Measurements from ENCODE around the gene SF3A2. TPM values are rescaled to one million over a fixed set of nuclear protein-coding genes. Genes with fewer than 3 reads are reported as not detected.

The SF3A2 gene
- total RNA-seq, 2 donors from 2014 or later: 99.5 to 119 TPM

DNA sequence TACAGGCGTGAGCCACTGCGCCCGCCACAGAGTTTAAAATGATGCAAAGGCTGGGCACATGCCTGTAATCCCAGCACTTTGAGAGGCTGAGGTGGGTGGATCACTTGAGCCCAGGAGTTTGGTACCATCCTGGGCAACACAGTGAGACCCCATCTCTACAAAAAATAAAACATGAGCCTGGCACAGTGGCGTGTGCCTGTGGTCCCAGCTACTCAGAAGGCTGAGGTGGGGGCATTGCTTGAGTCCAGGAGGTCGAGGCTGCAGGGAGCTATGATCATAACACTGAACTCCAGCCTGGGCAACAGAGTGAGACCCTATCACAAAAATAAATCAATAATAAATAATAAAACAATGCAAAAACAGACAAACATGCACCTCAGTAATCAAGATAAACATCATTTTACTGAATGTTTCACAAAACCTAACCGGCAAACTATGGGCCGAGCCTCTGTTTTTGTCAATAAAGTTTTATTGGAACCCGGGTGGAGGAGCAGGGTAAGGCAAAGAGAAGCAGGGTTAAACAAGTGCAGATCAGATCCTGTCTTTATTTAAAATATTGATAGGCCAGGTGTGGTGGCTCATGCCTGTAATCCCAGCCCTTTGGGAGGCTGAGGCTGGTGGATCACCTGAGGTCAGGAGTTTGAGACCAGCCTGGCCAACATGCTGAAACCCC is 47.3 kb downstream of the SF3A2 start:
- no peaks in the 10 kb centered on the region for H3K27me3 Mint-ChIP-seq
- no peaks in the 10 kb centered on the region for H3K9me3 Mint-ChIP-seq
- peaks cover 6% of the 10 kb centered on the region for H3K4me1 Mint-ChIP-seq
- no peak overlapping the region for H3K4me3 Mint-ChIP-seq
- no peaks in the 10 kb centered on the region for H3K36me3 Mint-ChIP-seq (ENCODE audit: low read depth)
- no peak for ATAC-seq (replicated peaks)
- H3K27ac Mint-ChIP-seq: no peak overlapping the region

DNA sequence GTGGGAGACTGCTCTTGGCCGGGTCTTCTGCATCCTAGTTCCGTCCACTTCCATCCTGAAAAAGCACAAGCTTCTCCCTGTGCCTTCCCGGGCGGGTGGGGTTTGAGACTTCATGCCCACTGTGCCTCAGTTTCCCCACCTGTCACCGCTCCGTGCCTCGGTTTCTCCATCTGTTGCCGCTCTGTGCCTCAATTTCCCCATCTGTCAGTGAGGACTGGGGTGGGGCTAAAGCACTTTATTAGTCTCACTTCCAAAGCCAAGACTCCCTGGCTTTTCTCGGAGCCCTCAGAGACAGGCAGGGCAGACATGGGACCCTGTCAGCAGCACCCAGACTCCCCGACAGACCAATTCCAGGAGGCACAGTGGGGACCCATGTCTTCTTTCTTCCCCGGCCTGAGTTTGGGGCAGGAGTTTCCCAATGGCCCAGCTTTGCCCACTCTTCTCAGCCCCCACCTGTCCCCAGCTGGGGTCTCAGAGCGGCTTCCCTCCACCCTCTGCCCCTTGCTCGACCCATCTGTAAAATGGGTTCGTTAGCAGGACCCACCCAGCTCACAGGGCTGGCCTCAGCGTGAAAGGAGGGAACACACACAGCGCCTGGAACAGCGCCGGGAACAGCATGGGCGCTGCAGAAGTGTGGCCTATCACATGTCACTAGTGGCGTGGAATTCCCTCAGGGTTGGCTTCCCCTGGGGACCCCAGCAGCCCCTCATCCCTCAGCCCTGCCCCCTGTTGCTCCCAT is 49.9 kb downstream of the SF3A2 start:
- ATAC-seq (replicated peaks): no peak
- Mint-ChIP-seq H3K4me3 (no peak overlapping the region), H3K4me1 (peaks cover 12% of the 10 kb centered on the region), H3K36me3 (ENCODE audit: low read depth) (no peaks in the 10 kb centered on the region), H3K27me3 (no peaks in the 10 kb centered on the region), H3K27ac (no peak overlapping the region), H3K9me3 (no peaks in the 10 kb centered on the region)

DNA sequence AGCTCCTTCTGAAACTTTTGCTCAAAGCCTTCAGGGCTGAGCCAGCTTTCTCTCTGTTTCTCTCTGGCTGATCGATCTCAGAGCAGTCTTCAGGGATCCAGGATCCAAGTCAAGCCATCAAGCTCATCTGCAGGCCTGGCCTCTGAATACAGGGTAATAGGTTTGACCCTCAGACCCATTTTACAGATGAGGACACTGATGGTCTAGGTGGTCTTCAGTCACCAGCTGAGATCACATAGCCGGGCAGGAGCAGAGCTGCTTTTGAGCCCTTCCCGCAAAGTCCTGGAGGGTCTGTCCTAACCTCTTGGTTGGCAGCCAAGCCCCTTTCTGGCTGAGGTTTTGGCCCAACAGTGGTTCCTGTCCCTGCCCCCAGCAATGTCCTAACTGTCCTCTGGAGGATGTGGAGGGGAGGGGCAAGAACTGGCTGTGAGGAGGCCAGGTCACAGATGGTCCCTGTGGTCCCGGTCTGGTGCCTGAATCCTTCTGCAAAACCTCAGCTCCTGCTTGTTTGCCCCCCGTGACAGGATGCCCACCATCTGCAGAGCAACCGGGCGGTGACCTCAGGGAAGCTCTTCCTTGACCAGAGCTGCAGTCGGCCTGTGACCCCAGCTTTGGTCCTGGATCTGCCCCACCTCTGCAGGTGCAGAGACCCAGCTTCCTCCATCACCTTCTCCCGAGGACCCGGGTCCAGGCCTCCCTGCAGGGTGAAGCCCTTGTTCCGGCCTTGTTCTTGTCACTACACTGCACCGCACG is 51.1 kb downstream of the SF3A2 start:
- no peak for ATAC-seq (replicated peaks)
- Mint-ChIP-seq H3K36me3 (ENCODE audit: low read depth) (no peaks in the 10 kb centered on the region), H3K4me3 (peak overlapping the region; percentile 73), H3K27me3 (no peaks in the 10 kb centered on the region), H3K4me1 (peaks cover 12% of the 10 kb centered on the region), H3K9me3 (no peaks in the 10 kb centered on the region), H3K27ac (no peak overlapping the region)

DNA sequence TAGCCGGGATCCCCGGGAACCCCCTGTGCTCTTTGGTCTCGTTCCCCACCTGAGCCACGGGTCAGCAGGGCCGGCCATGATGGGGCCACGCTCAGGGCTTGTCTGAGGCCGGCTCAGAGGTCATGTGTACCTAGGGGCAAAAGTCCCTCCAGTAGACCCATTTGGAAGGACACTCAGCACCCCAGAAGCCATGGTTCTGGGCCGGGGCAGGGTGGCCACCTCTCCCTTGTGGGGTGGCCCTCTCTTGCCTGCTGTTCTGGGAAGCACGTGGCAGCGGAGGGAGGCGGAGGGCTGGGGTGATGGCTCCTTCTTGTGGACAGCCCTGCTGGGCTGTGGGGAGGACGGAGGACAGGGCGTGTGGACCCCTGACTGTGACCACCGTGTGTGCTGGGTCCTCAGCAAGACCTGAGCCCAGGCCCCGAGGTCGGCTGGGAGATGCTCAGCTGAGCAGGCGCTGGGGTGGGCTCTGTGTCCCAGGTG is 51.8 kb downstream of the SF3A2 start:
- peak overlapping the region; percentile 73 for H3K4me3 Mint-ChIP-seq
- peaks cover 12% of the 10 kb centered on the region for H3K4me1 Mint-ChIP-seq
- H3K36me3 Mint-ChIP-seq (ENCODE audit: low read depth): no peaks in the 10 kb centered on the region
- no peaks in the 10 kb centered on the region for H3K9me3 Mint-ChIP-seq
- no peak for ATAC-seq (replicated peaks)
- H3K27ac Mint-ChIP-seq: peak overlapping the region; percentile 68
- H3K27me3 Mint-ChIP-seq: no peaks in the 10 kb centered on the region

DNA sequence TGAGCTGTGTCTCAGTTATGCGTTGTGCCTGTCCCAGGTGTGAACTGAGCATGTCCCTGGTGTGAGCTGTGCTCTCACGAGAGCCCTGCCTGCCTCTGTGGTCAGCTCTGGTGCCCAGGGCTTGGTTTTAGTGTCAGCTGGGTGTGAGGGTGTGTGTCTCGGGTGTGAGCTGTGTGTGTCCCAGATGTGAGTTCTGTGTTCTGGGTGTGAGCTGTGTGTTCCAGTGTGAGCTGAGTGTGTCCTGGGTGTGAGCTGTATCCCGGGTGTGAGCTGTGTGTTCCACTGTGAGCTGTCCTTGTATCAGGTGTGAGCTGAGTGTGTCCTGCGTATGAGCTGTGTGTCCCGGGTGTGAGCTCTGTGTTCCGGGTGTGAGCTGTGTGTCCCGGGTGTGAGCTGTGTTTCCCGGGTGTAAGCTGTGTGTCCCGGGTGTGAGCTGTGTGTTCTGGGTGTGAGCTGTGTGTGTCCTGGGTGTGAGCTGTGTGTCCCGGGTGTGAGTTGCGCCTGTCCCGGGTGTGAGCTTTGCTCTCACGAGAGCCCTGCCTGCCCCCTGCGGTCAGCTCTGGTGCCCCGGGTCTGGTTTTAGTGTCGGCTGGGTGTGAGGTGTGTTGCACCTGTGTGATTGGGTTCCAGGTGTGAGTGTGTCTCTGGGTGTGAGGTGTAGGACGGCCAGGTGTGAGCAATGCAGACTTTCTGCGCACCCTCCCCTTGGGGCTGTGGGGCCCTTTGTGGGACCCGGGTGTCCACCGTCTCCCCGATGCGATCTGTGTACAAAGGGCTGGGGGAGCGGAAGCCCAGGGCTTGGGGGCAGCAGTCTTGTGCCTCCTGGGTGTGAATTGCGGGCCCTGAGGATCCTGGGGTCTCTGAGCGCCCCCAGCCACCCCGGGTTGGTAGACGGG is 52.4 kb downstream of the SF3A2 start:
- Mint-ChIP-seq H3K36me3 (ENCODE audit: low read depth) (no peaks in the 10 kb centered on the region), H3K27ac (peak overlapping the region; percentile 68), H3K4me1 (peaks cover 15% of the 10 kb centered on the region), H3K4me3 (peak overlapping the region; percentile 73), H3K9me3 (no peaks in the 10 kb centered on the region), H3K27me3 (no peaks in the 10 kb centered on the region)
- ATAC-seq (replicated peaks): peak; percentile 4

DNA sequence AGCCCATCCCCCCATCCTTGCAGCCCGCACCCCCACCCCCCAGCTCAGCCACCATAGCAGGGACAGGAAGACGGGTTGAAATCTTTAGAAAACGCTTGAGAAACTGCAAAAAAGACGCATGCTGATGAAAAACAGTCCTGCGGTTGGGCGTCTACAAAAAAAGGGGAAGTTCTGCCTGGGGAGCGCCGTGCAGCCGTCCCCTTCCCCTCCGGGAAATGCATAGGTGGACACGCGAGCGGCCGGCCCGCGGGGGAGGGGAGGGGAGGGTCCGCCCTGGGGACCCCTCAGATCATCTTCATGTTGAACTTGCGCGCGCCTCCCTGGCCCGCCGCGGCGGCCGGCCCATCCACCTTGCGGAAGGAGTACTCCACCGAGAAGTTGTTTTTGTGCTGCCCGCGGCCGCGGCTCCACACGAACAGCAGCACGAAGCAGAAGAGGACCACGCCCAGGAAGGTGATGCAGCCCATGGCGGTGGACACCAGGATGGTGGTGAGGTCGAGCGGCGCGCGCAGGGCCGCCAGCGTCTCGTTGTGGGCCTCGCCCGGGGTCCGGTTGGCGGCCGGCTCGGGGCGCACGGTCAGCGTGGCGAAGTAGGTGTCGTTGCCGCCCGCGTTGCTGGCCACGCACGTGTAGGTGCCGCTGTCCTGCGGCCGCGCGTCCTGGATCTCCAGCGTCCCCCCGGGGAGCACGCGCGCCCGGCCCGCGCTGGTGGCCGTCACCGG is 53.3 kb downstream of the SF3A2 start:
- Mint-ChIP-seq H3K9me3 (no peaks in the 10 kb centered on the region), H3K36me3 (ENCODE audit: low read depth) (no peaks in the 10 kb centered on the region), H3K4me1 (peaks cover 16% of the 10 kb centered on the region), H3K4me3 (peak overlapping the region; percentile 73), H3K27ac (peak overlapping the region; percentile 68), H3K27me3 (no peaks in the 10 kb centered on the region)
- ATAC-seq (replicated peaks): peak; percentile 87

DNA sequence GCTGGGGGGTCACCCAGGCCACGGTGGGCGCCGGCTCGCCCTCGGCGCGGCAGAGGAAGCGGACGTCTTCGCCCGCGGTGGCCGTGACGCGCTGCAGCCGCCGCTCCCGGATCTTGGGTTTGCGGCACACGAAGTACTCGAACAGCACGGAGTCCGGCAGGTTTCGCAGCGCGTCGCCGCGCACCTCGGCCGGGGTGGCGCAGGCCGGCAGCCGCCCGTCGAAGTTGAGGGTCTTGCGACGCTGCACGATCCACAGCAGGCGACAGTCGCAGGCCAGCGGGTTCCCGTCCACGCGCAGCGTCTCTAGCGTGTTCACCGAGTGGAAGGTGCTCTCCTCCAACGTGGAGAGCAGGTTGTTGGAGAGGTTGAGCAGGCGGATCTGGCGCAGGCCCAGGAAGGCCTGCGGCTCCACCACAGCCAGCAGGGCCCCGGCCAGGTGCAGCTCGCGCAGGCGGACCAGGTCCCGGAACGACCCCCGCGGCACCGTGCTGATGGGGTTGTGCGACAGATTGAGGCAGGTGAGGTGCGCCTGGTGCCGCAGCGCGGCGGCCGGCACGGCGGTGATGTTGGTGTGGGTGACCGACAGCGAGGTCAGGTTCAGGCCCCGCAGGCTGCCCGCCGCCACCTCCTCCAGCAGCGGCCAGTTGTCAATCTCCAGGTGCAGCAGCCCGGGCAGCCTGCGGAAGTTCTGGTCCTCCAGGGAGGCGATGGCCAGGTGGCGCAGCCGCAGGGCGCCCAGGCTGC is 54.0 kb downstream of the SF3A2 start:
- H3K4me3 Mint-ChIP-seq: peak overlapping the region; percentile 73
- H3K4me1 Mint-ChIP-seq: peaks cover 16% of the 10 kb centered on the region
- H3K9me3 Mint-ChIP-seq: no peaks in the 10 kb centered on the region
- ATAC-seq (replicated peaks): peak; percentile 35
- no peaks in the 10 kb centered on the region for H3K36me3 Mint-ChIP-seq (ENCODE audit: low read depth)
- H3K27ac Mint-ChIP-seq: no peak overlapping the region
- no peaks in the 10 kb centered on the region for H3K27me3 Mint-ChIP-seq

DNA sequence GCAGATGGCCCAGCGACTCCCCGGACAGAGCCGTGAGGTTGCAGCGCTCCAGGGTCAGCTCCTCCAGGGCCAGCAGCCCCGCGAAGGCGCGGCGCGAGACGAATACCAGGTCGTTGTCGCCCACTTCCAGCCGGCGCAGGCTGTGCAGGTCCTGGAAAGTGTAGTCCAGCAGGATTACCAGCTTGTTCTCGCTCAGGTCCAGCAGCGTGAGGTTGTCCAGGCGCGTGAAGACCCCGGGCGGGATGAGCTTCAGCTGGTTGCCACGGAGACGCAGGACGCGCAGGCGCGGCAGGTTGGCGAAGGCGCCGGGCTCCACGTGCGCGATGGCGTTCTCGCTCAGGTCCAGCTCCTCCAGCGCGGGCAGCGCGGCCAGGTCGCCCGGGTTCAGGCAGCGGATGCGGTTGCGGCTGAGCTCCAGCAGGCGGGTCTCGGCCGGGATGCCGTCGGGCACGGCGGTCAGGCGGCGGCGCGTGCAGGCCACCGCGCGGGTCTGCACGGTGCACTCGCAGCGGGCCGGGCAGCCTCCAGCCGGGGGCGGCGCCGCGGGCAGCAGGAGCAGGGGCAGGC is 54.6 kb downstream of the SF3A2 start:
- Mint-ChIP-seq H3K36me3 (ENCODE audit: low read depth) (no peaks in the 10 kb centered on the region), H3K27me3 (no peaks in the 10 kb centered on the region), H3K4me3 (peak overlapping the region; percentile 73), H3K4me1 (peaks cover 16% of the 10 kb centered on the region), H3K27ac (no peak overlapping the region), H3K9me3 (no peaks in the 10 kb centered on the region)
- no peak for ATAC-seq (replicated peaks)

DNA sequence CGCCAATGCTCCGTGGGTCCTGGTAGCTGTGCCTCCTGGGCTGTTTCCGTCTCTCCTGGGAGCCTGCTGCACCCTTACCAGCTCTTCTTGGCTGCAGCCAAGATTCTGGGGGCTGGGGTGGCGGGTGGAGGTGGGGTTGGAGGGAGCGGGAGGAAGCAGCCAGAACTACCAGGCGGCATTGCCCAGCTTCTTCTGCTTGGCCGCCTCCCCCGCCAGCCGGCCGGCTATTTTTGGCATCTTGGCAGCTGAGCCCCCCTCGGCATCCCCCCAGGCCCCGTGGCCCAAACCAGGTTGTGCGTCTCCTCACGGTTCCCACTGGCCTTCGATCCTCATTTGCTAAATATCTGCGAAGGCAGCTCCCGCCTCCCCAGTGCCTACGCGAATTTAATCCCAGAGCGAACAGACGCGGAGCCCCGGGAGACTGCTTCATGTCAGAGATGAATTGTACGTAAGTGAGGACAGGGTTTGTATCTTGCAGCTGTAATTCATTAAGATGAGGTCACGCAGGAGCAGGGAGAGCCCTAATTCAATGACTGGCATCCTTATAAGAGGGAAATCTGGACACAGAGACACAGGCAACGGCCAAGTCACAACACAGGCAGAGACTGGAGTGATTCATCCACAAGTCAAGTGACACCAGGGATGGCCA is 58.2 kb downstream of the SF3A2 start:
- Mint-ChIP-seq H3K36me3 (ENCODE audit: low read depth) (no peaks in the 10 kb centered on the region), H3K4me1 (peaks cover 4% of the 10 kb centered on the region), H3K27ac (no peak overlapping the region), H3K27me3 (no peaks in the 10 kb centered on the region), H3K9me3 (no peaks in the 10 kb centered on the region), H3K4me3 (no peak overlapping the region)
- no peak for ATAC-seq (replicated peaks)

DNA sequence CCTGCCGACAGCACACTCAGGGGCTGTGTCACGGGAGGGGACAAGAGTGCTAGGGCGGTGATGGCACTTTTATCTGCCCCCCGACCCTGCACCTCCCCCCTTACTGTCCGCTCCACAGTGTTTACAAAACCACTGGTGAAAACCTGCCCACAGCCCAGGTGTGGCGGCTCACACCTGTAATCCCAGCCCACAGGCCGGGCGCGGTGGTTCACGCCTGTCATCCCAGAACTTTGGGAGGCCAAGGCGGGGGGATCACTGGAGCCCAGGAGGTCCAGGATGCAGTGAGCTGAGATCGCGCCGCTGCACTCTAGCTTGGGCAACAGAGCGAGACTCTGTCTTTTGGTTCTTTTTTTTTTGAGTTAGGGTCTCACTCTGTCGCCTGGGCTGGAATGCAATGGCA is 59.5 kb downstream of the SF3A2 start:
- ATAC-seq (replicated peaks): no peak
- H3K9me3 Mint-ChIP-seq: no peaks in the 10 kb centered on the region
- no peak overlapping the region for H3K4me3 Mint-ChIP-seq
- no peaks in the 10 kb centered on the region for H3K27me3 Mint-ChIP-seq
- H3K4me1 Mint-ChIP-seq: peaks cover 4% of the 10 kb centered on the region
- H3K36me3 Mint-ChIP-seq (ENCODE audit: low read depth): no peaks in the 10 kb centered on the region
- H3K27ac Mint-ChIP-seq: no peak overlapping the region

Data from activated T-helper 17 cell treated with anti-CD3 and anti-CD28 coated beads, Interleukin-2, amount 50 U/mL, for 72 hours (primary cell).